Heart left ventricle (tissue), 13 donors: Measurements from ENCODE around the gene CYP20A1.

Source experiments
- CTCF ChIP-seq, 12 donors: fragments of 200-600 bp; sonication (generic) in 4 of 12; IDR thresholded peaks; one replicate each; pipeline versions ENCODE4 v1.5.0 to v1.8.0; 2018 to 2022; ENCODE audit warnings: antibody characterized with exemption in 12 of 12, mild to moderate bottlenecking in 5 of 12
- POLR2A ChIP-seq, 2 donors: fragments of 450-650 bp; IDR thresholded peaks; one replicate each; pipeline ENCODE4 v1.6.1; 2017; ENCODE audit warnings: antibody characterized with exemption in 2 of 2, mild to moderate bottlenecking in 2 of 2, moderate library complexity in 2 of 2
- donor health status: ischemic (EF 13 %, LVEDD 7.1; RV severe dilation, severe dysfunction).
- donor health status: DM: no; HTN: yes; CAD: no.
- donor health status: DM: no; HTN: no; CAD: no.
- donor health status: ischemic (EF 25% LVEDD 6.9; RV normal size, moderate dysfunction).
- donor health status: ischemic (EF 25% LVEDD 5.7; RV mildly dilated, moderate dysfunction).
- donor health status: ischemic (EF 35%, LVEDD 5.7; RV mildly dilated, moderate dysfunction).
- donor health status: nonischemic (EF 11% LVEDD 7.7; RV severe dilation, severe dysfunction).
- donor health status: DM: yes; HTN: yes; CAD: no.
- donor health status: PGD.
- donor health status: ischemic (EF 29% LVEDD 5.4; RV normal size, mild dysfunction).
- donor health status: nonischemic (EF 23%, LVEDD 6.1; RV moderate dilation, normal function).

GRCh38 chr2:203330434-203330833 lies 91.6 kb downstream of the CYP20A1 start:
- TF ChIP-seq CTCF (IDR thresholded peaks at IDR 0.05) (no peak), POLR2A (IDR thresholded peaks at IDR 0.05) (no peak)
